Thyroid gland (tissue), 4 donors: ENCODE measurements around the gene SPOP. TPM values are rescaled to one million over a fixed set of nuclear protein-coding genes. Genes with fewer than 3 reads are reported as not detected.

Experiments
- DNase-seq, 2 donors: peaks; one replicate each; pipeline ENCODE4 v3.0.0-alpha.2; 2019
- H3K27ac ChIP-seq, 3 donors: fragments of 200-600 bp; sonication (generic); 1 replicate in 2 of 3; 2 replicates in 1 of 3; pipeline ENCODE4 v1.5.1; 2016 to 2019; ENCODE audit warnings: mild to moderate bottlenecking in 1 of 3, moderate library complexity in 1 of 3
- H3K27me3 ChIP-seq: fragments of 200-600 bp; sonication (generic); one replicate; pipeline ENCODE4 v1.5.1; 2019
- H3K36me3 ChIP-seq, 2 donors: fragments of 200-600 bp; sonication (generic); one replicate each; pipeline ENCODE4 v1.5.1; 2016 to 2019
- H3K4me1 ChIP-seq, 2 donors: fragments of 200-600 bp; sonication (generic); one replicate each; pipeline ENCODE4 v1.5.1; 2017 to 2019
- H3K4me3 ChIP-seq, 3 donors: fragments of 200-600 bp; sonication (generic); replicated peaks in 1 of 3; 1 replicate in 2 of 3; 2 replicates in 1 of 3; pipeline ENCODE4 v1.5.1; 2016; ENCODE audit warnings: mild to moderate bottlenecking in 1 of 3
- H3K9me3 ChIP-seq: fragments of 200-600 bp; sonication (generic); one replicate; pipeline ENCODE4 v1.5.1; 2017
- POLR2A ChIP-seq, 2 donors: fragments of 450-650 bp; IDR thresholded peaks; one replicate each; pipeline ENCODE4 v1.6.1; 2017; ENCODE audit warnings: antibody characterized with exemption in 2 of 2, mild to moderate bottlenecking in 2 of 2, moderate library complexity in 1 of 2
- WGBS, 2 donors: methylation state at CpG; one replicate each; pipeline ENCODE4 v1.1.5; 2017; 5-methylcytosine and 5-hydroxymethylcytosine counted together
- intact Hi-C: fragments of 100-400 bp; cut with DNase I; formaldehyde crosslinking; loops from one replicate; pipeline ENCODE4 v1.15.1; 2023
- total RNA-seq, 4 donors: library from RNA; depleted of rRNA; stranded (reverse); fragments of >200 nt; gene quantifications; one replicate each; pipeline ENCODE4 v1.2.3, GENCODE V29; 2016
- TF ChIP-seq, protein P1 (sequence below), 6 experiments: fragments of 200-600 bp in 3 of 6; fragments of 450-650 bp in 3 of 6; sonication (generic) in 3 of 6; IDR thresholded peaks; one replicate each; pipeline ENCODE4 v1.5.1; 2016 to 2019; ENCODE audit warnings: antibody characterized with exemption in 6 of 6, mild to moderate bottlenecking in 2 of 6, inconsistent platforms in 1 of 6, moderate library complexity in 1 of 6

The SPOP gene
- total RNA-seq, 4 donors from 2014 or later: 78.5 to 86.4 (median 81.6) TPM

DNA sequence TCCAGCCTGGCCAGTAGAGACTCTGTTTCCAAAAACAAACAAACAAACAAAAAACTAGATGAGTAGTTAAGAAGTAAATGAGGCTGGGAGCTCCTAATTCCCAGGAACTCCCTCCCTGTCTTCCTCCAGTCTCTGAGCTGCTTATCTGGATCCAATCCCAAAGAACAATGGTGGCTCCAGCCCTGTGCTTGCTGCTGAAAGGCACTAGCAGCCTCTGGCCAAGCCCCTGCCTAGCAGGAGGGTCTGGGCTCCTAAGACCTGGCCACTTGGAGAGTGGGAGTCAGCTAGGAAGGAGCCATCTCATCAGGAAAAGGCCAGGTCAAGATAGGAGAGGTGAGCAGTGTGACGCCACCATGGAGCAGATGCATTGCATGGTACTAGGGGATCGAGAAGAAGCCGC, 44.2 kb upstream of the SPOP start:
- no peaks in the 10 kb centered on the region for H3K9me3 ChIP-seq
- peaks cover 10 to 15% of the 10 kb centered on the region in 2 donors for H3K36me3 ChIP-seq
- WGBS, 2 donors: 98 to 100% methylated on average over 3 of the region's 3 CpGs
- no peaks in the 10 kb centered on the region for H3K27me3 ChIP-seq
- peaks cover 22 to 37% of the 10 kb centered on the region in 2 donors for H3K4me1 ChIP-seq
- TF ChIP-seq, protein P1, sequence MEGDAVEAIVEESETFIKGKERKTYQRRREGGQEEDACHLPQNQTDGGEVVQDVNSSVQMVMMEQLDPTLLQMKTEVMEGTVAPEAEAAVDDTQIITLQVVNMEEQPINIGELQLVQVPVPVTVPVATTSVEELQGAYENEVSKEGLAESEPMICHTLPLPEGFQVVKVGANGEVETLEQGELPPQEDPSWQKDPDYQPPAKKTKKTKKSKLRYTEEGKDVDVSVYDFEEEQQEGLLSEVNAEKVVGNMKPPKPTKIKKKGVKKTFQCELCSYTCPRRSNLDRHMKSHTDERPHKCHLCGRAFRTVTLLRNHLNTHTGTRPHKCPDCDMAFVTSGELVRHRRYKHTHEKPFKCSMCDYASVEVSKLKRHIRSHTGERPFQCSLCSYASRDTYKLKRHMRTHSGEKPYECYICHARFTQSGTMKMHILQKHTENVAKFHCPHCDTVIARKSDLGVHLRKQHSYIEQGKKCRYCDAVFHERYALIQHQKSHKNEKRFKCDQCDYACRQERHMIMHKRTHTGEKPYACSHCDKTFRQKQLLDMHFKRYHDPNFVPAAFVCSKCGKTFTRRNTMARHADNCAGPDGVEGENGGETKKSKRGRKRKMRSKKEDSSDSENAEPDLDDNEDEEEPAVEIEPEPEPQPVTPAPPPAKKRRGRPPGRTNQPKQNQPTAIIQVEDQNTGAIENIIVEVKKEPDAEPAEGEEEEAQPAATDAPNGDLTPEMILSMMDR (IDR thresholded peaks at IDR 0.05): no peak
- no peak for TF ChIP-seq POLR2A (IDR thresholded peaks at IDR 0.05)
- no peak overlapping the region for H3K4me3 ChIP-seq
- intact Hi-C loops: no loop called here
- no peak for DNase-seq
- peak overlapping the region in 1 of 3 donors; percentile 1 for H3K27ac ChIP-seq

DNA sequence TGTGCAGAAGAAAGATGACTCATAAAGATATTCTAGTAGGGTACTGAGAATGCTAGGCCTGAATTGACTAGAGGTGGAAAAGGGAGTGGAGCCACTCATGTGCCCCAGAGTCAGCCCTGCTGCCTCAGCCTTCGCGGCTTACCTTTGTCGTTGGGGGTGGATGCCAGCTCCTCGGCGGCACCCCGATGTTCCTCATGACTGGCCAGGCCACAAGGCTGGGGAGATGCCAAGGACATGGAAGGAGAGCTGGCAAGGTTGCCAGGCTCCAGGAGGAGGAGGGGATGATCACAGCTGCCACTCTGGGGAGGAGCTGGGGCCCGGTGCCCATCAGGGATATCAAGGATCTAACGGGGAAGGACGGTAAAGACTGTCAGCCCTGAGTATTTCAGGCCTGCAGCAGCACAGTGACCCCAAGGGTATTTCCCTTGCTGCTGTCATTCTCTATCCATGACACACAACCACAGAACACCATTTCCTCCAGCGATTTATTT, 39.5 kb upstream of the SPOP start:
- Histone ChIP-seq H3K9me3 (no peaks in the 10 kb centered on the region), H3K36me3 (peaks cover 10 to 25% of the 10 kb centered on the region in 2 donors), H3K27me3 (no peaks in the 10 kb centered on the region), H3K4me1 (peaks cover 0 to 10% of the 10 kb centered on the region in 2 donors), H3K27ac (peak overlapping the region in 1 of 3 donors; percentile 15), H3K4me3 (no peak overlapping the region)
- DNase-seq: peak; percentile 72 to 73
- intact Hi-C loops: no loop called here
- TF ChIP-seq POLR2A (IDR thresholded peaks at IDR 0.05): no peak
- TF ChIP-seq, protein P1 (IDR thresholded peaks at IDR 0.05): no peak
- 56 to 69% methylated on average over 10 of the region's 10 CpGs for WGBS, 2 donors

- Histone ChIP-seq H3K27ac (peak overlapping the region in 1 of 3 donors; percentile 15), H3K4me3 (no peak overlapping the region), H3K27me3 (no peaks in the 10 kb centered on the region), H3K9me3 (no peaks in the 10 kb centered on the region), H3K36me3 (peaks cover 10 to 25% of the 10 kb centered on the region in 2 donors), H3K4me1 (peaks cover 0 to 10% of the 10 kb centered on the region in 2 donors)
- TF ChIP-seq, protein P1 (IDR thresholded peaks at IDR 0.05): no peak
- no peak for TF ChIP-seq POLR2A (IDR thresholded peaks at IDR 0.05)
- intact Hi-C loops: no loop called here
- 90 to 100% methylated on average over 1 of the region's 1 CpG for WGBS, 2 donors
- no peak for DNase-seq
Observed at GRCh38 chr17:49716668-49717364, 38.9 kb upstream of the SPOP start.

DNA sequence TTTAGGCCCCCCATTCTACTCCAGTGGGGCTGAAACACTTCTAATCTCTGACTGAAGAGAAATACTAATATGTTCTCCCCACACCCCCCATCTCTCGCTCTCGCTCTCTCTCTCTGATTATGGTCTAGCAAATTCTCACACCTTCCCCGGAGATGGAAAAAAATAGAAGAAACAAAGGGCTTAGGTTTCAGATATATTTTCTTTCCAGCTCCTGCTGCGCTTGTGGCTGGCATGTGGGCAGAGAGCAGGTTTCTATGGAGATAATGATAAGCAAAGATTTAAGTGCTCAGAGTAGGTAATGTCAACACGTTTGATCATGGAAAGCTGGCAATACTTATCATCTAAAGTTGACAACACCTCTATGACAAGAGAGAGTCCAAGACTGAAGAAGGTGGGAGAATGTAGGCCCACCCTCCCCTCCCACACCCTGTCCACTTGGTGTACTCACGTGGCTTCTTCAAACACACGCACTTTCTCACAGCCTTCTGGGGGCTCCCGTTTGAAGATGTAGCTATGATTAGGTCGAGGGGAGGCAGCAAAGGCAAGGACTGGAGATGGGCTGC, 37.9 kb upstream of the SPOP start:
- no peak for TF ChIP-seq POLR2A (IDR thresholded peaks at IDR 0.05)
- TF ChIP-seq, protein P1 (IDR thresholded peaks at IDR 0.05): no peak
- Histone ChIP-seq H3K4me3 (no peak overlapping the region), H3K9me3 (no peaks in the 10 kb centered on the region), H3K27ac (peak overlapping the region in 1 of 3 donors; percentile 27), H3K27me3 (no peaks in the 10 kb centered on the region), H3K4me1 (peaks cover 0 to 10% of the 10 kb centered on the region in 2 donors), H3K36me3 (peaks cover 10 to 25% of the 10 kb centered on the region in 2 donors)
- WGBS, 2 donors: 81 to 87% methylated on average over 9 of the region's 9 CpGs
- no peak for DNase-seq
- intact Hi-C loops: no loop called here

GRCh38 chr17:49715216-49715615, 37.3 kb upstream of the SPOP start:
- WGBS, 2 donors: 78 to 84% methylated on average over 4 of the region's 4 CpGs
- H3K4me1 ChIP-seq: peaks cover 0 to 10% of the 10 kb centered on the region in 2 donors
- DNase-seq: no peak
- TF ChIP-seq, protein P1 (IDR thresholded peaks at IDR 0.05): no peak
- TF ChIP-seq POLR2A (IDR thresholded peaks at IDR 0.05): no peak
- no peaks in the 10 kb centered on the region for H3K9me3 ChIP-seq
- peaks cover 9 to 25% of the 10 kb centered on the region in 2 donors for H3K36me3 ChIP-seq
- intact Hi-C loops: no loop called here
- no peak overlapping the region for H3K4me3 ChIP-seq
- peak overlapping the region in 1 of 3 donors; percentile 27 for H3K27ac ChIP-seq
- no peaks in the 10 kb centered on the region for H3K27me3 ChIP-seq
